ENCODE data around the gene P2RX4.
"Not testable (repeated sequence)": the region's sequence is repeated elsewhere in the genome, so short reads cannot be mapped to it uniquely, and the experiment has no call there.

GRCh38 chr12:121229826-121230537 is 20.1 kb downstream of the P2RX4 start:
- TF ChIP-seq ZNF274 (IDR thresholded peaks at IDR 0.05; ENCODE audit: low read depth, low read length); SUZ12 (IDR thresholded peaks at IDR 0.05; ENCODE audit: extremely low read depth, insufficient read depth, insufficient read length): not testable (repeated sequence)
